ENCODE measurements around the gene RTN3. TPM values are rescaled to one million over a fixed set of nuclear protein-coding genes. Genes with fewer than 3 reads are reported as not detected.

The RTN3 gene
- total RNA-seq, 1 experiment from 2014 or later: 95.0 TPM

GRCh38 chr11:63667995-63668795 is 13.1 kb upstream of the RTN3 start:
- Histone ChIP-seq H3K4me1 (ENCODE audit: control insufficient read depth in 1 of 2, insufficient read depth in 2 of 2, low read length in 2 of 2) (peaks cover 30 to 71% of the 10 kb centered on the region in 2 experiments), H3K79me2 (ENCODE audit: insufficient read depth, low read length) (peaks cover 75% of the 10 kb centered on the region), H3K27me3 (ENCODE audit: insufficient read depth, low read length) (no peaks in the 10 kb centered on the region), H3K36me3 (ENCODE audit: control insufficient read depth in 1 of 2, insufficient read depth in 2 of 2, low read length in 2 of 2) (no peaks in the 10 kb centered on the region), H2AFZ (ENCODE audit: low read depth, low read length, poor library complexity, severe bottlenecking) (no peak overlapping the region), H3K4me3 (replicated peaks in 1 of 2; ENCODE audit: low read depth in 1 of 2, low read length in 2 of 2) (peak overlapping the region in 1 of 2 experiments; percentile 31; a peak in 2 of 4 replicates), H3K9ac (ENCODE audit: low read length) (peak overlapping the region; percentile 42), H3K9me3 (ENCODE audit: control insufficient read depth in 1 of 2, insufficient read depth in 1 of 2, low read depth in 1 of 2, low read length in 2 of 2) (no peaks in the 10 kb centered on the region), H4K20me1 (ENCODE audit: insufficient read depth) (no peaks in the 10 kb centered on the region), H3K27ac (ENCODE audit: low read depth, low read length) (peak overlapping the region; percentile 63), H3K4me2 (ENCODE audit: low read length) (peak overlapping the region; percentile 86), H3K9me2 (ENCODE audit: insufficient read depth) (no peaks in the 10 kb centered on the region)
- peak; percentile 31 for ATAC-seq
- ChIA-PET POLR2A (no interaction called here), RAD21 (ENCODE audit: low non-redundant PET in 1 of 2, low total read pairs in 2 of 2, uncharacterized antibody in 2 of 2, unreplicated experiment in 2 of 2) (no interaction called here), CTCF (no interaction called here)
- peak; percentile 68 for DNase-seq (ENCODE audit: low read depth, low spot score)
- no TSS peak for BruUV-seq (replicated peaks)
- intact Hi-C loops (cut with micrococcal nuclease): no loop called here
- no peak for TF ChIP-seq ELF1 (IDR thresholded peaks at IDR 0.05; ENCODE audit: borderline replicate concordance, low read depth)
- TF ChIP-seq MAX (IDR thresholded peaks at IDR 0.05): no peak
- no peak for TF ChIP-seq RAD21 (IDR thresholded peaks at IDR 0.05; ENCODE audit: low read depth)
- TF ChIP-seq ZFX (IDR thresholded peaks at IDR 0.05): no peak
- TF ChIP-seq TCF7L2 (IDR thresholded peaks at IDR 0.05; ENCODE audit: borderline replicate concordance, extremely low read depth, insufficient read depth, insufficient read length): no peak
- TF ChIP-seq FOSL1 (IDR thresholded peaks at IDR 0.05; ENCODE audit: low read depth): peak; percentile 86
- peak; percentile 14 for TF ChIP-seq CEBPB (IDR thresholded peaks at IDR 0.05; ENCODE audit: low read depth)
- TF ChIP-seq POLR2AphosphoS5 (IDR thresholded peaks at IDR 0.05; ENCODE audit: low read depth, low read length): peak; percentile 32; the same call in 1 of the 2 replicates
- TF ChIP-seq, protein P1, sequence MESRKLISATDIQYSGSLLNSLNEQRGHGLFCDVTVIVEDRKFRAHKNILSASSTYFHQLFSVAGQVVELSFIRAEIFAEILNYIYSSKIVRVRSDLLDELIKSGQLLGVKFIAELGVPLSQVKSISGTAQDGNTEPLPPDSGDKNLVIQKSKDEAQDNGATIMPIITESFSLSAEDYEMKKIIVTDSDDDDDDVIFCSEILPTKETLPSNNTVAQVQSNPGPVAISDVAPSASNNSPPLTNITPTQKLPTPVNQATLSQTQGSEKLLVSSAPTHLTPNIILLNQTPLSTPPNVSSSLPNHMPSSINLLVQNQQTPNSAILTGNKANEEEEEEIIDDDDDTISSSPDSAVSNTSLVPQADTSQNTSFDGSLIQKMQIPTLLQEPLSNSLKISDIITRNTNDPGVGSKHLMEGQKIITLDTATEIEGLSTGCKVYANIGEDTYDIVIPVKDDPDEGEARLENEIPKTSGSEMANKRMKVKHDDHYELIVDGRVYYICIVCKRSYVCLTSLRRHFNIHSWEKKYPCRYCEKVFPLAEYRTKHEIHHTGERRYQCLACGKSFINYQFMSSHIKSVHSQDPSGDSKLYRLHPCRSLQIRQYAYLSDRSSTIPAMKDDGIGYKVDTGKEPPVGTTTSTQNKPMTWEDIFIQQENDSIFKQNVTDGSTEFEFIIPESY (IDR thresholded peaks at IDR 0.05; ENCODE audit: extremely low read depth, insufficient replicate concordance, low read length): no peak
- TF ChIP-seq, protein P2, sequence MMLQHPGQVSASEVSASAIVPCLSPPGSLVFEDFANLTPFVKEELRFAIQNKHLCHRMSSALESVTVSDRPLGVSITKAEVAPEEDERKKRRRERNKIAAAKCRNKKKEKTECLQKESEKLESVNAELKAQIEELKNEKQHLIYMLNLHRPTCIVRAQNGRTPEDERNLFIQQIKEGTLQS (IDR thresholded peaks at IDR 0.05): no peak
- 0 out of 2 replicates have a peak, but pooled peaks have one; percentile 13 for TF ChIP-seq EGR1 (IDR thresholded peaks at IDR 0.05; ENCODE audit: low read depth)
- TF ChIP-seq POLR2A (IDR thresholded peaks at IDR 0.05; ENCODE audit: borderline replicate concordance, extremely low read depth, insufficient read depth, insufficient read length): no peak
- TF ChIP-seq, protein P3, sequence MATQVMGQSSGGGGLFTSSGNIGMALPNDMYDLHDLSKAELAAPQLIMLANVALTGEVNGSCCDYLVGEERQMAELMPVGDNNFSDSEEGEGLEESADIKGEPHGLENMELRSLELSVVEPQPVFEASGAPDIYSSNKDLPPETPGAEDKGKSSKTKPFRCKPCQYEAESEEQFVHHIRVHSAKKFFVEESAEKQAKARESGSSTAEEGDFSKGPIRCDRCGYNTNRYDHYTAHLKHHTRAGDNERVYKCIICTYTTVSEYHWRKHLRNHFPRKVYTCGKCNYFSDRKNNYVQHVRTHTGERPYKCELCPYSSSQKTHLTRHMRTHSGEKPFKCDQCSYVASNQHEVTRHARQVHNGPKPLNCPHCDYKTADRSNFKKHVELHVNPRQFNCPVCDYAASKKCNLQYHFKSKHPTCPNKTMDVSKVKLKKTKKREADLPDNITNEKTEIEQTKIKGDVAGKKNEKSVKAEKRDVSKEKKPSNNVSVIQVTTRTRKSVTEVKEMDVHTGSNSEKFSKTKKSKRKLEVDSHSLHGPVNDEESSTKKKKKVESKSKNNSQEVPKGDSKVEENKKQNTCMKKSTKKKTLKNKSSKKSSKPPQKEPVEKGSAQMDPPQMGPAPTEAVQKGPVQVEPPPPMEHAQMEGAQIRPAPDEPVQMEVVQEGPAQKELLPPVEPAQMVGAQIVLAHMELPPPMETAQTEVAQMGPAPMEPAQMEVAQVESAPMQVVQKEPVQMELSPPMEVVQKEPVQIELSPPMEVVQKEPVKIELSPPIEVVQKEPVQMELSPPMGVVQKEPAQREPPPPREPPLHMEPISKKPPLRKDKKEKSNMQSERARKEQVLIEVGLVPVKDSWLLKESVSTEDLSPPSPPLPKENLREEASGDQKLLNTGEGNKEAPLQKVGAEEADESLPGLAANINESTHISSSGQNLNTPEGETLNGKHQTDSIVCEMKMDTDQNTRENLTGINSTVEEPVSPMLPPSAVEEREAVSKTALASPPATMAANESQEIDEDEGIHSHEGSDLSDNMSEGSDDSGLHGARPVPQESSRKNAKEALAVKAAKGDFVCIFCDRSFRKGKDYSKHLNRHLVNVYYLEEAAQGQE (IDR thresholded peaks at IDR 0.05; ENCODE audit: low read depth): no peak
- TF ChIP-seq, protein P4, sequence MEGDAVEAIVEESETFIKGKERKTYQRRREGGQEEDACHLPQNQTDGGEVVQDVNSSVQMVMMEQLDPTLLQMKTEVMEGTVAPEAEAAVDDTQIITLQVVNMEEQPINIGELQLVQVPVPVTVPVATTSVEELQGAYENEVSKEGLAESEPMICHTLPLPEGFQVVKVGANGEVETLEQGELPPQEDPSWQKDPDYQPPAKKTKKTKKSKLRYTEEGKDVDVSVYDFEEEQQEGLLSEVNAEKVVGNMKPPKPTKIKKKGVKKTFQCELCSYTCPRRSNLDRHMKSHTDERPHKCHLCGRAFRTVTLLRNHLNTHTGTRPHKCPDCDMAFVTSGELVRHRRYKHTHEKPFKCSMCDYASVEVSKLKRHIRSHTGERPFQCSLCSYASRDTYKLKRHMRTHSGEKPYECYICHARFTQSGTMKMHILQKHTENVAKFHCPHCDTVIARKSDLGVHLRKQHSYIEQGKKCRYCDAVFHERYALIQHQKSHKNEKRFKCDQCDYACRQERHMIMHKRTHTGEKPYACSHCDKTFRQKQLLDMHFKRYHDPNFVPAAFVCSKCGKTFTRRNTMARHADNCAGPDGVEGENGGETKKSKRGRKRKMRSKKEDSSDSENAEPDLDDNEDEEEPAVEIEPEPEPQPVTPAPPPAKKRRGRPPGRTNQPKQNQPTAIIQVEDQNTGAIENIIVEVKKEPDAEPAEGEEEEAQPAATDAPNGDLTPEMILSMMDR (IDR thresholded peaks at IDR 0.05 in 2 of 3, conservative IDR thresholded peaks at IDR 0.05 in 1 of 3; ENCODE audit: borderline replicate concordance in 1 of 3, insufficient read depth in 1 of 3, low read depth in 2 of 3, low read length in 2 of 3): no peak
- no peak for TF ChIP-seq SRF (IDR thresholded peaks at IDR 0.05; ENCODE audit: low read depth)
- no peak; the same call in 1 of the 2 replicates for TF ChIP-seq CBX3 (IDR thresholded peaks at IDR 0.05; ENCODE audit: low read depth)
- TF ChIP-seq EZH2phosphoT487 (IDR thresholded peaks at IDR 0.05; ENCODE audit: borderline replicate concordance): no peak
- peak; percentile 86 for TF ChIP-seq JUND (IDR thresholded peaks at IDR 0.05)
- TF ChIP-seq SIN3A (IDR thresholded peaks at IDR 0.05; ENCODE audit: low read depth): no peak
- TF ChIP-seq ZNF274 (IDR thresholded peaks at IDR 0.05; ENCODE audit: low read depth, low read length): no peak
